Vagina (tissue), 2 donors: Measurements from ENCODE around the gene BBS2. TPM values are rescaled to one million over a fixed set of nuclear protein-coding genes. Genes with fewer than 3 reads are reported as not detected.

ENCODE experiments used
- DNase-seq, 2 donors: peaks; one replicate each; pipeline ENCODE4 v3.0.0-alpha.2; 2017; ENCODE audit errors: extremely low spot score in 2 of 2
- H3K27ac ChIP-seq: fragments of 200-600 bp; sonication (generic); one replicate; pipeline ENCODE4 v1.5.1; 2019
- H3K27me3 ChIP-seq: fragments of 200-600 bp; sonication (generic); one replicate; pipeline ENCODE4 v1.5.1; 2019
- H3K36me3 ChIP-seq, 2 donors: fragments of 200-600 bp; sonication (generic); one replicate each; pipeline ENCODE4 v1.5.1; 2017 to 2019
- H3K4me1 ChIP-seq: fragments of 200-600 bp; sonication (generic); one replicate; pipeline ENCODE4 v1.5.1; 2019
- H3K4me3 ChIP-seq, 2 donors: fragments of 200-600 bp; sonication (generic); 1 replicate in 1 of 2; 2 replicates in 1 of 2; pipeline ENCODE4 v1.5.1; 2016 to 2019
- H3K9me3 ChIP-seq: fragments of 200-600 bp; sonication (generic); one replicate; pipeline ENCODE4 v1.5.1; 2019
- POLR2A ChIP-seq, 2 donors: fragments of 450-650 bp; IDR thresholded peaks; one replicate each; pipeline ENCODE4 v1.6.1; 2017; ENCODE audit warnings: antibody characterized with exemption in 2 of 2, mild to moderate bottlenecking in 2 of 2, moderate library complexity in 2 of 2
- POLR2AphosphoS5 ChIP-seq, 2 donors: sonication (generic); formaldehyde crosslinking; IDR thresholded peaks; one replicate each; pipeline ENCODE4 v1.9.0; 2017; ENCODE audit warnings: antibody characterized with exemption in 2 of 2, mild to moderate bottlenecking in 2 of 2, low read depth in 1 of 2; ENCODE audit not compliant: insufficient read depth in 1 of 2
- intact Hi-C: fragments of 100-400 bp; cut with DNase I; formaldehyde crosslinking; loops from one replicate; pipeline ENCODE4 v1.15.1; 2023
- total RNA-seq: library from RNA; depleted of rRNA; stranded (reverse); fragments of >200 nt; gene quantifications from one replicate; pipeline ENCODE4 v1.2.3, GENCODE V29; 2016
- TF ChIP-seq, protein P1 (sequence below), 3 experiments: fragments of 450-650 bp in 2 of 3; fragments of 200-600 bp in 1 of 3; sonication (generic) in 1 of 3; IDR thresholded peaks; one replicate each; pipeline ENCODE4 v1.5.1; 2017 to 2019; ENCODE audit warnings: antibody characterized with exemption in 3 of 3, mild to moderate bottlenecking in 2 of 3, moderate library complexity in 2 of 3

The BBS2 gene
- total RNA-seq, 1 donor from 2014 or later = 89.9 TPM

DNA sequence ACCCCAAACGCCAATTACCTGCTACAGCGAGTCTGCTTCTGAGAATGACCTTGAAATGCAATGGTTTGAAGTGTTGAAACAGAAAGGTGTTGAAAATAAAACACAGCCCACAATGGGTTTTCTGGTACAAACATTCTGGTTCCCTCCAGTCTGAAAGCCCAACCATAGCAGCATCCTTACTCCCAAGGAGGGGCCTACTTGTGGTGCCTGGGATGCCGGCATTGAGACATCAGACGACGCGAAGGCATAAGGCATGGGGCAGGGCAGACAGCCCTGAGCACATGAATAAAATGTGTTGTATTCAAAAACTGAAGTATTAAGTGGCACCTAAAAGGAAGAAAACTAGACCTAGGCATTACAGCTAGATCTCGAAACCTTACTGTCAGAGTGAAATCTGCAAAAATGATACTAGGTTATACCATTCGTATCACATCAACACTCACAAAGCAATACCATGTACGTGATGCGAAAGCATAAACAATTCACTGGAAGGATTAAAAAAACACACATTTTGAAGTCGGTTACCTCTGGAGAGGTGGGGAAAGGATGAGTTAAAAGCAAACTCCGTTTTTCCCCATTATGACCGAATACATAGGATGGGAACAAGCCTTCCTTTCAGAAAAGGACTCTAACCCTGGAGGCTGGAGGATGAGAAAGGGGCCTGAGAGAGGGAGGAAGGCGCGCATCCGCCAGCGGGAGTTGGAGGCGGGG lies 69.4 kb downstream of the BBS2 start:
- peaks cover 0 to 26% of the 10 kb centered on the region in 2 donors for H3K36me3 ChIP-seq
- peak overlapping the region; percentile 66 to 72 for H3K4me3 ChIP-seq
- intact Hi-C loops = no loop called here
- no peaks in the 10 kb centered on the region for H3K9me3 ChIP-seq
- peaks cover 42% of the 10 kb centered on the region for H3K4me1 ChIP-seq
- TF ChIP-seq POLR2AphosphoS5 (IDR thresholded peaks at IDR 0.05; ENCODE audit: insufficient read depth in 1 of 2, low read depth in 1 of 2) (no peak), POLR2A (IDR thresholded peaks at IDR 0.05) (no peak)
- TF ChIP-seq, protein P1, sequence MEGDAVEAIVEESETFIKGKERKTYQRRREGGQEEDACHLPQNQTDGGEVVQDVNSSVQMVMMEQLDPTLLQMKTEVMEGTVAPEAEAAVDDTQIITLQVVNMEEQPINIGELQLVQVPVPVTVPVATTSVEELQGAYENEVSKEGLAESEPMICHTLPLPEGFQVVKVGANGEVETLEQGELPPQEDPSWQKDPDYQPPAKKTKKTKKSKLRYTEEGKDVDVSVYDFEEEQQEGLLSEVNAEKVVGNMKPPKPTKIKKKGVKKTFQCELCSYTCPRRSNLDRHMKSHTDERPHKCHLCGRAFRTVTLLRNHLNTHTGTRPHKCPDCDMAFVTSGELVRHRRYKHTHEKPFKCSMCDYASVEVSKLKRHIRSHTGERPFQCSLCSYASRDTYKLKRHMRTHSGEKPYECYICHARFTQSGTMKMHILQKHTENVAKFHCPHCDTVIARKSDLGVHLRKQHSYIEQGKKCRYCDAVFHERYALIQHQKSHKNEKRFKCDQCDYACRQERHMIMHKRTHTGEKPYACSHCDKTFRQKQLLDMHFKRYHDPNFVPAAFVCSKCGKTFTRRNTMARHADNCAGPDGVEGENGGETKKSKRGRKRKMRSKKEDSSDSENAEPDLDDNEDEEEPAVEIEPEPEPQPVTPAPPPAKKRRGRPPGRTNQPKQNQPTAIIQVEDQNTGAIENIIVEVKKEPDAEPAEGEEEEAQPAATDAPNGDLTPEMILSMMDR (IDR thresholded peaks at IDR 0.05) = no peak
- DNase-seq = no peak
- no peaks in the 10 kb centered on the region for H3K27me3 ChIP-seq
- peak overlapping the region; percentile 42 for H3K27ac ChIP-seq

DNA sequence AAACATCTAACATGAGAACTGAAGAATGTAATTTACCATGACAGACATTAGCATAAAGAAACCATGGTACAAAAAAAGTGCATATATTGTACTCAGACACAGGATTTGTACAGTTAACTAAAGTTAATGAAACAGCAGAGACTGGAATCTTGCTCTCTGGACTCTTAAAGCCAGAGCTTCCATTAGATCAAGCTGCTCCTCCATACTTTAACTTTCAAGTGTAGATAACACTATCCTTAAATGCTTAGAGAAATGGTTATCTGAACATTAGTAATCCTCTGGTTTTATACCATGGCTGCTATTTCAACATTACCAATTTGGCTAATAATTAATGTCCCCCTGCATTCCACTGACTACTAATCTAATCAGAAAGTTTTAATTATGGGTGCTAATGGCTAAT lies 71.8 kb downstream of the BBS2 start:
- Histone ChIP-seq H3K4me1 (peaks cover 38% of the 10 kb centered on the region), H3K4me3 (no peak overlapping the region), H3K36me3 (peaks cover 0 to 17% of the 10 kb centered on the region in 2 donors), H3K27ac (no peak overlapping the region), H3K9me3 (no peaks in the 10 kb centered on the region), H3K27me3 (no peaks in the 10 kb centered on the region)
- no peak for DNase-seq
- intact Hi-C loops = no loop called here
- TF ChIP-seq POLR2AphosphoS5 (IDR thresholded peaks at IDR 0.05; ENCODE audit: insufficient read depth in 1 of 2, low read depth in 1 of 2) = no peak
- TF ChIP-seq POLR2A (IDR thresholded peaks at IDR 0.05) = no peak
- TF ChIP-seq, protein P1 (IDR thresholded peaks at IDR 0.05) = no peak

DNA sequence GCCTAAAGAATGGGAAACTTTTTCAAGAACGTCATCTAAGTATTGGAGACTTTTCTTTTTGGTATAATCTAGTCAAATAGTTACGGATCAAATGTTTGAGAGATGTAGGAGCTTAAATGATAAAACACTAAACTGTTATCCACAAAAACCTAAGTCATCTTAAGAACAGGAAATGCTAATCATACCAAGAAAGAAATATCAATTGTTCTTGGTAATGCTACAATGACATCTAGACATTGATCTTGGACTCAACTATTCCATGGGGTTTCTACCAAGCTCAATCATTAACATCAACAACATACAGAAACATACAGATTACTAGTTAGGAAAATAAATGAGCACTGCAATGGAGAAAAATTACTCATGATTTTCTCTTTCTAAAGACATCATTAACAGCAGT lies 72.5 kb downstream of the BBS2 start:
- TF ChIP-seq, protein P1 (IDR thresholded peaks at IDR 0.05) = no peak
- TF ChIP-seq POLR2AphosphoS5 (IDR thresholded peaks at IDR 0.05; ENCODE audit: insufficient read depth in 1 of 2, low read depth in 1 of 2) = no peak
- no peak for TF ChIP-seq POLR2A (IDR thresholded peaks at IDR 0.05)
- DNase-seq = no peak
- no peak overlapping the region for H3K27ac ChIP-seq
- H3K4me1 ChIP-seq = peaks cover 32% of the 10 kb centered on the region
- H3K27me3 ChIP-seq = no peaks in the 10 kb centered on the region
- H3K4me3 ChIP-seq = no peak overlapping the region
- intact Hi-C loops = no loop called here
- no peaks in the 10 kb centered on the region for H3K9me3 ChIP-seq
- H3K36me3 ChIP-seq = peaks cover 0 to 17% of the 10 kb centered on the region in 2 donors

DNA sequence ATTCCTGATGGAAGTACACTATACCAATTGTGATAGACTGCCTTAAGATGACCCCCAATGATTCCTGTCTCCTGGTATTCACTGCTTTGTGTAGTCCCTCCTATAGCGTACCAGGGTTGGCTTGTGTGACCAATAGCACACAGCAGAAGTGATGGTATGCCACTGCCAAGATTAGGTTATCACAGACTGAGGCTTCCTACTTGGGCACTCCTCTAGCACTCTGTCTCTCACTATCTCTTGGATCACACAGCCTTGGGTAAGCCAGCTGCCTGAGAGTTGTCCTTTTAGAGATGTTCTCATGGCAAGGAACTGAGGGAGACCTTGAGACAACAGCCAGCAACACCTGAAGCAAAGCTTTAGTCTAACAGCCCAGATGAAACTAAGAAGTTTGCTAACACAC lies 81.8 kb downstream of the BBS2 start:
- Histone ChIP-seq H3K27ac (no peak overlapping the region), H3K36me3 (peaks cover 0 to 30% of the 10 kb centered on the region in 2 donors), H3K4me1 (no peaks in the 10 kb centered on the region), H3K9me3 (no peaks in the 10 kb centered on the region), H3K27me3 (no peaks in the 10 kb centered on the region), H3K4me3 (no peak overlapping the region)
- intact Hi-C loops = no loop called here
- DNase-seq = no peak
- TF ChIP-seq POLR2AphosphoS5 (IDR thresholded peaks at IDR 0.05; ENCODE audit: insufficient read depth in 1 of 2, low read depth in 1 of 2) = no peak
- no peak for TF ChIP-seq POLR2A (IDR thresholded peaks at IDR 0.05)
- TF ChIP-seq, protein P1 (IDR thresholded peaks at IDR 0.05) = no peak

DNA sequence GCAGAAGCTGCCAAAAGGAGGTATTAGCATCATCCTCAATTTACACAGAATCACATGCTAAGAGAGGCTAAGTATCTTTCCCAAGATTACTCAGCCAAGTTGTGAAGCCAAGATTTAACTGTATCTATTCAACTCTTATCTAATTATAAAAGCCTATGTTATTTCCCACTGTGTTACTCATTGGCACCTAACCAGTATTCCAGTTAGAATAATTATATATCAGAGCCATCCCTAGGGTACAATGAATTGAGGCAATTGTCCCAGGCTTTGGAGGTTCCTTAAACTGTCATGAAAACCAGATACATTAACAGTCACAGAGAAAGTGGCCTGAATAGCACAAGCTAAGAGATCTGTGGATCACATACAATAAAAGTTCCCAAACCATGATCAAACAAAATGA lies 83.6 kb downstream of the BBS2 start:
- H3K9me3 ChIP-seq = no peaks in the 10 kb centered on the region
- peaks cover 0 to 42% of the 10 kb centered on the region in 2 donors for H3K36me3 ChIP-seq
- no peak for DNase-seq
- no peak overlapping the region for H3K4me3 ChIP-seq
- no peak overlapping the region for H3K27ac ChIP-seq
- TF ChIP-seq, protein P1 (IDR thresholded peaks at IDR 0.05) = no peak
- TF ChIP-seq POLR2AphosphoS5 (IDR thresholded peaks at IDR 0.05; ENCODE audit: insufficient read depth in 1 of 2, low read depth in 1 of 2) (no peak), POLR2A (IDR thresholded peaks at IDR 0.05) (no peak)
- intact Hi-C loops = no loop called here
- H3K27me3 ChIP-seq = no peaks in the 10 kb centered on the region
- H3K4me1 ChIP-seq = no peaks in the 10 kb centered on the region
